Adipocyte (in vitro differentiated cells): ENCODE results near the gene ITCH.
"Not testable (repeated sequence)": the region's sequence is repeated elsewhere in the genome, so short reads cannot be mapped to it uniquely, and the experiment has no call there.

ENCODE experiments used
- DNase-seq: peaks from one replicate; pipeline ENCODE4 v3.0.0-alpha.2; 2015; ENCODE audit warnings: low read depth
- H3K27me3 ChIP-seq: replicated peaks from 2 replicates; pipeline ENCODE4 v1.7.0; 2013; ENCODE audit warnings: mild to moderate bottlenecking, low read length, moderate library complexity; ENCODE audit not compliant: control insufficient read depth, insufficient read depth
- H3K36me3 ChIP-seq: 2 replicates; pipeline ENCODE4 v1.7.0; 2013; ENCODE audit warnings: low read length, mild to moderate bottlenecking, moderate library complexity; ENCODE audit not compliant: control insufficient read depth, insufficient read depth, severe bottlenecking
- H3K4me1 ChIP-seq: 2 replicates; pipeline ENCODE4 v1.7.0; 2013; ENCODE audit warnings: mild to moderate bottlenecking, low read length, moderate library complexity; ENCODE audit not compliant: control insufficient read depth, insufficient read depth
- H3K4me3 ChIP-seq: 2 replicates; pipeline ENCODE4 v1.7.0; 2013; ENCODE audit warnings: mild to moderate bottlenecking, low read length, moderate library complexity
- H3K9ac ChIP-seq: 2 replicates; pipeline ENCODE4 v1.7.0; 2013; ENCODE audit warnings: mild to moderate bottlenecking, low read length, moderate library complexity
- H3K9me3 ChIP-seq: 2 replicates; pipeline ENCODE4 v1.7.0; 2013; ENCODE audit warnings: mild to moderate bottlenecking, low read length, moderate library complexity; ENCODE audit not compliant: control insufficient read depth

The ITCH gene

GRCh38 chr20:34367155-34367554 is 4.1 kb downstream of the ITCH start:
- Histone ChIP-seq H3K4me1 (peaks cover 49% of the 10 kb centered on the region), H3K36me3 (peaks cover 27% of the 10 kb centered on the region), H3K27me3 (no peaks in the 10 kb centered on the region), H3K4me3 (no peak overlapping the region), H3K9ac (no peak overlapping the region), H3K9me3 (no peaks in the 10 kb centered on the region)
- no peak for DNase-seq

- Histone ChIP-seq H3K36me3 (peaks cover 32% of the 10 kb centered on the region), H3K4me1 (peaks cover 41% of the 10 kb centered on the region)
- not testable (repeated sequence) for H3K9ac ChIP-seq, H3K4me3 ChIP-seq, DNase-seq, H3K27me3 ChIP-seq, H3K9me3 ChIP-seq
Observed at GRCh38 chr20:34367911-34368310, 4.8 kb downstream of the ITCH start.

DNA sequence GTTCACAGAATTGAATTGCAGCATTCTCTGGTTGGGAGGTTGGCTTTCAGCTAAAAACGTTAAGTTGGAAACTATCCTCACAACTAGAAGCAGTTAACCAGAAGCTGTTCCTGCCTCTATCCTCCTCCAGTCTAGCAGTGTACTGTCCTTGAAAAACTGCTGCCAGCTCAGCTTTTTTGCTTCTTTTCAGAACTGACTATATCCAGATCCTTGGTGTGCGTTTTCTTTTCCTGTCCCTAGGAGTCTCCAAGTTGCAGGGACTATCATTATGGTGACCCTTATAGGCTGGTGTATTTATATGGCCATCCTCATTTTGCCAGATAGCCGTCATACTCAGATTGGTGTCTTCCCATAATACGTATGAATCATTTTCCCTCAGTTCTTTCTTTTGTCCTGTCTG is 5.5 kb downstream of the ITCH start:
- Histone ChIP-seq H3K27me3 (no peaks in the 10 kb centered on the region), H3K9ac (peak overlapping the region; percentile 0), H3K36me3 (peaks cover 38% of the 10 kb centered on the region), H3K4me1 (peaks cover 41% of the 10 kb centered on the region), H3K9me3 (no peaks in the 10 kb centered on the region), H3K4me3 (no peak overlapping the region)
- peak; percentile 37 for DNase-seq

- Histone ChIP-seq H3K4me1 (peaks cover 41% of the 10 kb centered on the region), H3K36me3 (peaks cover 45% of the 10 kb centered on the region), H3K9me3 (no peaks in the 10 kb centered on the region), H3K4me3 (no peak overlapping the region), H3K27me3 (no peaks in the 10 kb centered on the region), H3K9ac (no peak overlapping the region)
- DNase-seq = no peak
Observed at GRCh38 chr20:34369265-34369664, 6.2 kb downstream of the ITCH start.

DNA sequence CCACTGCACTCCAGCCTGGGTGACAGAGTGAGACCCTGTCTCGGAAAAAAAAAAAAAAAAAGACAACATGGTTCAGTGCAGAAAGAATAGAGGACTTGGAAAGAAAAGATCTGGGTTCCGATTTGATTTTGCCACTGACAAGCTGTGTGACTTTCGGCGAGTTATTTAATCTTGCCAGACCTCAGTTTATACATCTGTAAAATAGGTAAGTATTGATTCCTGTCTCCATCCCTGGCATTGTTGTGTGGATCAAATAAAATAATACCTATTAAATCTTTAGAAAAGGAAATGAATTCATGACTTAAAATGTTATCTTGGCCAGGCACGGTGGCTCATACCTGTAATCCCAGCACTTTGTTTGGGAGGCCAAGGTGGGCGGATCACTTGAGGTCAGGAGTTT is 7.0 kb downstream of the ITCH start:
- DNase-seq = no peak
- Histone ChIP-seq H3K36me3 (peaks cover 49% of the 10 kb centered on the region), H3K9ac (no peak overlapping the region), H3K27me3 (no peaks in the 10 kb centered on the region), H3K4me3 (no peak overlapping the region), H3K9me3 (no peaks in the 10 kb centered on the region), H3K4me1 (peaks cover 38% of the 10 kb centered on the region)

DNA sequence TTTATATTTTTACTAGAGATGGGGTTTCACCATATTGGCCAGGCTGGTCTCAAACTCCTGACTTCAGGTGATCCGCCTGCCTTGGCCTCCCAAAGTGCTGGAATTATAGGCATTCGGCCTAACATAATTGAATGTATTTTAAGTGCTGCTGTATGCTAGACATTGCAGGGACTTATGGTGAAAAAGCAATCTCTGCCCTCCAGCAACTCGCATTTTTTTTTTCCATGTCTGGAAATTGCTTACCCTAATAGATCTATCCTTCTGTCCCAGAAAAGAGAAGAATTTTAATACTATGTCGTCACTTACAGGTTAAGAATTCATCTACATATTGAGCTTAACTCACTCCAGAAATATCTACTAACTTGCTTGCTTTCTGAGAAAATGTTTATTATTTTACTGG is 10.4 kb downstream of the ITCH start:
- peaks cover 70% of the 10 kb centered on the region for H3K36me3 ChIP-seq

DNA sequence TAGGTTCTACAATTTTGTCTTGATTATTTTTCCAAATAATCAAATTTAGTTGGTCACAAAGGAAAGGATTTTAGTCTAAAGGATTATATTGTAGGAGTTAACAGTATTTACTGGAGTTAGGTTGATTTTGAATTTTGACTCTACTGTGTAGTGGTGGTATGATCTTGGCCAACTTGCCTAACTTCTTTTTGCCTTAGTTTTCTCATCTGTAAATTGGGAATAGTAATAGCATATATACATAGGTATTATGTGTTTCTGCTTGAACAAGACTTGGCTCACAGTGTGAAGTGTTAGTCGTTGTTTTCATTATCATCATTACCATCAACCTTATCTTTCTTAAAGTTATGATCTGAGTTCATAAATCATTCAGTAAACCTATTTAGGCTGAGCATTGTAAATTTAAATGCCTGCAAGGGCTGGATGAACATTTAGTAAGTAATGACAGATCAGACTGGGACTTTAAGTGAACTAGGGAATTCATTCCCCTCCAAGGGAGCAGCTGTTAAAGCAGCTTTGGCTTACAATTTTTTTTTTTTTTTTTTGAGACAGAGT is 11.2 kb downstream of the ITCH start:
- no peaks in the 10 kb centered on the region for H3K4me1 ChIP-seq
- H3K9ac ChIP-seq = no peak overlapping the region
- H3K36me3 ChIP-seq = peaks cover 73% of the 10 kb centered on the region
- no peaks in the 10 kb centered on the region for H3K9me3 ChIP-seq
- no peak overlapping the region for H3K4me3 ChIP-seq
- H3K27me3 ChIP-seq = no peaks in the 10 kb centered on the region
- no peak for DNase-seq

More for the DNA sequence above, 10.4 kb downstream of the ITCH start:
- Histone ChIP-seq H3K27me3 (no peaks in the 10 kb centered on the region), H3K4me1 (peaks cover 6% of the 10 kb centered on the region), H3K9me3 (no peaks in the 10 kb centered on the region), H3K9ac (no peak overlapping the region), H3K4me3 (no peak overlapping the region)
- DNase-seq = no peak

GRCh38 chr20:34375977-34376430 is 12.9 kb downstream of the ITCH start:
- H3K9me3 ChIP-seq = no peaks in the 10 kb centered on the region
- H3K4me1 ChIP-seq = no peaks in the 10 kb centered on the region
- DNase-seq = no peak
- H3K27me3 ChIP-seq = no peaks in the 10 kb centered on the region
- no peak overlapping the region for H3K9ac ChIP-seq
- peaks cover 62% of the 10 kb centered on the region for H3K36me3 ChIP-seq
- H3K4me3 ChIP-seq = no peak overlapping the region

DNA sequence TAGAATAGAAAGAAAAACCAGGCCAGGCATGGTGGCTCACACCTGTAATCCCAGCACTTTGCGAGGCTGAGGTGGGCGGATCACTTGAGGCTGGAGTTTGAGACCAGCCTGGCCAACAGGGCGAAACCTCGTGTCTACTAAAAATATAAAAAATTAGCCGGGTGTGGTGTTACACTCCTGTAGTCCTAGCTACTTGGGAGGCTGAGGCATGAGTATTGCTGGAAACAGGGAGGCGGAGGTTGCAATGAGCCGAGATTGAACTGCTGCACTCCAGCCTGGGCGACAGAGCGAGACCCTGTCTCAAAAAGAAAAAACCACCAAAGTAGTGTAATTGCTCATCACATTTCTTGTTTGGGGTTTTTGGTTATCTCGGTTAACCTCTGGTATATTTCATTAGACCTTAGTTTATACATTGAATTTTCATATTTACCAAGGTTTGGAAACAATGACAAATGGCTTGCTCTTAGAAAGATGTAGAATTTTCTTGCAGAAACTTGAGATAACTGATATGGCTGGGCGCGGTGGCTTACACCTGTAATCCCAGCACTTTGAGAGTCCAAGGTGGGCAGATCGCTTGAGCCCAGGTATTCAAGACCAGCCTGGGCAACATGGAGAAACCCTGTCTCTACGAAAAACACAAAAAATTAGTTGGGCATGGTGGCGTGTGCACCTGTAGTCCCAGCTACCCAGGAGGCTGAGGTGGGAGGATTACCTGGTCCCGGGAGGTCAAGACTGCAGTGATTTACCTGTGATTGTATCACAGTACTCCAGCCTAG is 14.2 kb downstream of the ITCH start:
- H3K4me1 ChIP-seq = no peaks in the 10 kb centered on the region
- DNase-seq = no peak
- H3K9ac ChIP-seq = no peak overlapping the region
- H3K27me3 ChIP-seq = no peaks in the 10 kb centered on the region
- H3K4me3 ChIP-seq = no peak overlapping the region
- H3K36me3 ChIP-seq = peaks cover 61% of the 10 kb centered on the region
- no peaks in the 10 kb centered on the region for H3K9me3 ChIP-seq

- no peak overlapping the region for H3K9ac ChIP-seq
- no peak for DNase-seq
- peaks cover 31% of the 10 kb centered on the region for H3K36me3 ChIP-seq
- H3K27me3 ChIP-seq = no peaks in the 10 kb centered on the region
- no peaks in the 10 kb centered on the region for H3K9me3 ChIP-seq
- peaks cover 19% of the 10 kb centered on the region for H3K4me1 ChIP-seq
- H3K4me3 ChIP-seq = no peak overlapping the region
Observed at GRCh38 chr20:34382174-34382573, 19.1 kb downstream of the ITCH start.

GRCh38 chr20:34382877-34383455 is 19.9 kb downstream of the ITCH start:
- Histone ChIP-seq H3K36me3 (peaks cover 26% of the 10 kb centered on the region), H3K4me1 (peaks cover 19% of the 10 kb centered on the region)
- not testable (repeated sequence) for DNase-seq, H3K9ac ChIP-seq, H3K4me3 ChIP-seq, H3K27me3 ChIP-seq, H3K9me3 ChIP-seq
